ENCODE results near the gene CRYL1.

CRYL1 gene

DNA sequence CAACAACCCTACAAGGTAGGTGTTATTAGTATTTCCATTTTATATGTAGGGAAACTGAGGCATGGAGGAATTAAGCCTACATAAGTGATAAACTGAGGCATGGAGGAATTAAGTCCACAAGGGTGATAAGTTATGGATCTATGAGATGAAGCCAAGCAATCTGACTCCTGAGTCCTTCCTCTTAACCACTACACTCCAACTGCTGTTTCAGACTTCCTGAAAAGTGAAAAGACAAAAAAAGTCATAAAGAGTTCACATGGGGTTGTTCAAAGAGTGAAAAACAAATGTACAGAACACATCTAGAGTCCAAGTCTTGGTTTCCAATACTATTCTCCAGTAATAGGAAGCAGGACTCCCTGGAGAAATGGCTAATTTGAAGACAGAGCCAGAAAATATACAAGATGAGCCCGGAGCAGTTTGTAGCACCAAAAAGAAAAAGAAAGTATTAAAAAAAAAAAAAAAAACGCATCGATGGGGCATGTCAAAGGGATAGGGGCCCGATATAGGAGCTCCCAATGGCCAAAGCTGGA lies 12.1 kb downstream of the CRYL1 start:
- Mint-ChIP-seq H3K4me3 (no peak overlapping the region), H3K4me1 (ENCODE audit: low read depth) (no peaks in the 10 kb centered on the region), H3K27me3 (ENCODE audit: low read depth) (no peaks in the 10 kb centered on the region), H3K36me3 (ENCODE audit: low read depth) (peaks cover 3% of the 10 kb centered on the region), H3K27ac (no peak overlapping the region), H3K9me3 (no peaks in the 10 kb centered on the region)

DNA sequence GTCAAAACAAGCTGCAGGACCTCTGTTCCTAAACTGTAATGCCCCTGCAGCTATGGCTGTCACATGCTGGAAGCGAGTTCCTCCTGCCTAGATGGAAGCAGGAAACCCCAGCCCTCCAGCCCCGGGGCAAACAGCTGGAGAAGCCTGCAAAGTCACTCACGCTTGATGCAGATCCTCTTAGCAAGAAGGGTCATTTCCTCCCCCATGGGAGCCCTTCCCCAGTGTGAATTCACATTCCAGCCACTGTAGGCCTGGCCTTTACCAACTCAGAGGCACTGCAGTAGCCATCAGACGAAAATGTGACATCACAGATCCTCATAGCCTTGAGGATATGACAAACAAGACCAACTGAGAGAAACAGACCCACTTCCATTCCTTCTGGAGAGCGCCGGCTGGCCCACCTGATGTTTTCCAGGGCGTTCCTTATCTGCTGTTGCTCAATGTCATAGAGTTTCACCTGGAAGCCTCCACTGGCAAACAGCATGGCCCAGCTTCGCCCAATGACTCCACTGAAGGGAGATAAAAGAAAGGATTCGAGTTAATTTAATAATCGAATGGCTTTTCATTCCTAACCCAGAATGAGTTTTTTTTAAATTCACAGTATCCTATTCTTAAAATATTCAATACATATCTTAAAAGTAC lies 13.5 kb downstream of the CRYL1 start:
- peaks cover 3% of the 10 kb centered on the region for H3K36me3 Mint-ChIP-seq (ENCODE audit: low read depth)
- no peak overlapping the region for H3K27ac Mint-ChIP-seq
- no peaks in the 10 kb centered on the region for H3K27me3 Mint-ChIP-seq (ENCODE audit: low read depth)
- no peaks in the 10 kb centered on the region for H3K9me3 Mint-ChIP-seq
- no peaks in the 10 kb centered on the region for H3K4me1 Mint-ChIP-seq (ENCODE audit: low read depth)
- no peak overlapping the region for H3K4me3 Mint-ChIP-seq

DNA sequence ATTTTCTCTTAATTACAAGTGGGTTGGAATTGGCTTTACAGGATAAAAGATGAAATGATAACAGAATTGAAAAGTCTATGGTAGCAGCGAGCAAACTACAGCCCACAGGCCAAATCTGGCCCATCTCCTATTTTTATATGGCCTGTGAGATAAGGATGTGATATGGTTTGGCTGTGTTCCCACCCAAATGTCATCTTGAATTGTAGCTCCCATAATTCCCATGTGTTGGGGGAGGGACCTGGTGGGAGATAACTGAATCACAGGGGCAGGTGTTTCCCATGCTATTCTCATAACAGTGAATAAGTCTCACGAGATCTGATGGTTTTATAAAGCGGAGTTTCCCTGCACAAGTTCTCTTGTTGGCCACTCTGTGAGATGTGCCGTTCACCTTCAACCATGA lies 19.0 kb downstream of the CRYL1 start:
- Mint-ChIP-seq H3K27ac (no peak overlapping the region), H3K27me3 (ENCODE audit: low read depth) (no peaks in the 10 kb centered on the region), H3K9me3 (no peaks in the 10 kb centered on the region), H3K4me1 (ENCODE audit: low read depth) (no peaks in the 10 kb centered on the region), H3K4me3 (no peak overlapping the region), H3K36me3 (ENCODE audit: low read depth) (peaks cover under 1% of the 10 kb centered on the region)

- Mint-ChIP-seq H3K27me3 (ENCODE audit: low read depth) (no peaks in the 10 kb centered on the region), H3K4me1 (ENCODE audit: low read depth) (no peaks in the 10 kb centered on the region), H3K36me3 (ENCODE audit: low read depth) (no peaks in the 10 kb centered on the region), H3K27ac (no peak overlapping the region), H3K9me3 (no peaks in the 10 kb centered on the region), H3K4me3 (no peak overlapping the region)
Observed at GRCh38 chr13:20505405-20506366, 20.0 kb downstream of the CRYL1 start.

- H3K4me1 Mint-ChIP-seq (ENCODE audit: low read depth): no peaks in the 10 kb centered on the region
- no peak overlapping the region for H3K27ac Mint-ChIP-seq
- no peaks in the 10 kb centered on the region for H3K27me3 Mint-ChIP-seq (ENCODE audit: low read depth)
- peaks cover 3% of the 10 kb centered on the region for H3K36me3 Mint-ChIP-seq (ENCODE audit: low read depth)
- H3K9me3 Mint-ChIP-seq: peaks cover 4% of the 10 kb centered on the region
- H3K4me3 Mint-ChIP-seq: no peak overlapping the region
Observed at GRCh38 chr13:20503088-20504083, 22.3 kb downstream of the CRYL1 start.

GRCh38 chr13:20501592-20501991 lies 24.1 kb downstream of the CRYL1 start:
- Mint-ChIP-seq H3K27ac (no peak overlapping the region), H3K4me3 (no peak overlapping the region), H3K4me1 (ENCODE audit: low read depth) (no peaks in the 10 kb centered on the region), H3K27me3 (ENCODE audit: low read depth) (no peaks in the 10 kb centered on the region), H3K36me3 (ENCODE audit: low read depth) (peaks cover 3% of the 10 kb centered on the region), H3K9me3 (peaks cover 4% of the 10 kb centered on the region)

GRCh38 chr13:20501120-20501519 lies 24.5 kb downstream of the CRYL1 start:
- Mint-ChIP-seq H3K4me1 (ENCODE audit: low read depth) (no peaks in the 10 kb centered on the region), H3K27ac (no peak overlapping the region), H3K27me3 (ENCODE audit: low read depth) (no peaks in the 10 kb centered on the region), H3K9me3 (peaks cover 4% of the 10 kb centered on the region), H3K36me3 (ENCODE audit: low read depth) (peaks cover 3% of the 10 kb centered on the region), H3K4me3 (no peak overlapping the region)

GRCh38 chr13:20499986-20500385 lies 25.7 kb downstream of the CRYL1 start:
- H3K27me3 Mint-ChIP-seq (ENCODE audit: low read depth): no peaks in the 10 kb centered on the region
- H3K27ac Mint-ChIP-seq: no peak overlapping the region
- H3K36me3 Mint-ChIP-seq (ENCODE audit: low read depth): peaks cover 3% of the 10 kb centered on the region
- peaks cover 4% of the 10 kb centered on the region for H3K9me3 Mint-ChIP-seq
- H3K4me3 Mint-ChIP-seq: no peak overlapping the region
- H3K4me1 Mint-ChIP-seq (ENCODE audit: low read depth): peaks cover 2% of the 10 kb centered on the region

DNA sequence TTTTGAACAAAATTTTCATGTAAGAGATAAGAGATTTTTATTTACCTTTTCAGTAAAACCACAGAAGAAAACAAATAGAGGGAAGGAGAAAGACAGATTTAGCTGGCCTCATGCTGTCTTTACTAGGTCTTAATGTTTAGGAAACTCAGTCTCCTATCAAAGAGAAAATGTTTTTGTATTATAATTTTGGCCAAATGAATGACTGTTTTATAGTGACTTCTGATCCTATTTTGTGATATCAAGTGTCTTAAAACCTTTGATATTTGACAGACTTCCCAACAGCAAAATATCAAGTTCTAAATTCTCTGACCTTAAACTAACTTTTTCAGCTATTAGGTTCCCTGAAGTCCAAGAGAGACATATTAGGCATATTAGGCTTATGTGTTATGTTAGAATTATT lies 27.0 kb downstream of the CRYL1 start:
- Mint-ChIP-seq H3K27me3 (ENCODE audit: low read depth) (no peaks in the 10 kb centered on the region), H3K4me3 (no peak overlapping the region), H3K36me3 (ENCODE audit: low read depth) (peaks cover 3% of the 10 kb centered on the region), H3K27ac (no peak overlapping the region), H3K9me3 (peaks cover 4% of the 10 kb centered on the region), H3K4me1 (ENCODE audit: low read depth) (peaks cover 2% of the 10 kb centered on the region)

DNA sequence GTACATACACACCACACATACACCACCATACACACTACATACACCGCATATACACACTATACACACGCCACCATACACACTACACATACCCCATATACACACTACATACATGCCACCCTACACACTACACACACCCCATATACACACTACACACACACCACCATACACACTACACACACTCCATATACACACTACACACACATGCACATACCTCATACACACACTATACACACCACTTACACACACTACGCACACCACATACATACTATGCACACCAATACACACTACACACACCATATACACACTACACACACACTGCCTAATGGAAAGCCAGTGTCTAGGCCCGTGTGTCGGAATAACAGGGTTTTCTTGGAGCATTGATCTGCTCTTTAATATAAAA lies 27.5 kb downstream of the CRYL1 start:
- Mint-ChIP-seq H3K27me3 (ENCODE audit: low read depth) (no peaks in the 10 kb centered on the region), H3K27ac (no peak overlapping the region), H3K4me3 (no peak overlapping the region), H3K4me1 (ENCODE audit: low read depth) (peaks cover 2% of the 10 kb centered on the region), H3K9me3 (peaks cover 4% of the 10 kb centered on the region), H3K36me3 (ENCODE audit: low read depth) (peaks cover 3% of the 10 kb centered on the region)

GRCh38 chr13:20497006-20497775 lies 28.5 kb downstream of the CRYL1 start:
- H3K27ac Mint-ChIP-seq: no peak overlapping the region
- H3K4me3 Mint-ChIP-seq: no peak overlapping the region
- H3K36me3 Mint-ChIP-seq (ENCODE audit: low read depth): peaks cover 3% of the 10 kb centered on the region
- peaks cover 2% of the 10 kb centered on the region for H3K4me1 Mint-ChIP-seq (ENCODE audit: low read depth)
- no peaks in the 10 kb centered on the region for H3K27me3 Mint-ChIP-seq (ENCODE audit: low read depth)
- peaks cover 4% of the 10 kb centered on the region for H3K9me3 Mint-ChIP-seq

DNA sequence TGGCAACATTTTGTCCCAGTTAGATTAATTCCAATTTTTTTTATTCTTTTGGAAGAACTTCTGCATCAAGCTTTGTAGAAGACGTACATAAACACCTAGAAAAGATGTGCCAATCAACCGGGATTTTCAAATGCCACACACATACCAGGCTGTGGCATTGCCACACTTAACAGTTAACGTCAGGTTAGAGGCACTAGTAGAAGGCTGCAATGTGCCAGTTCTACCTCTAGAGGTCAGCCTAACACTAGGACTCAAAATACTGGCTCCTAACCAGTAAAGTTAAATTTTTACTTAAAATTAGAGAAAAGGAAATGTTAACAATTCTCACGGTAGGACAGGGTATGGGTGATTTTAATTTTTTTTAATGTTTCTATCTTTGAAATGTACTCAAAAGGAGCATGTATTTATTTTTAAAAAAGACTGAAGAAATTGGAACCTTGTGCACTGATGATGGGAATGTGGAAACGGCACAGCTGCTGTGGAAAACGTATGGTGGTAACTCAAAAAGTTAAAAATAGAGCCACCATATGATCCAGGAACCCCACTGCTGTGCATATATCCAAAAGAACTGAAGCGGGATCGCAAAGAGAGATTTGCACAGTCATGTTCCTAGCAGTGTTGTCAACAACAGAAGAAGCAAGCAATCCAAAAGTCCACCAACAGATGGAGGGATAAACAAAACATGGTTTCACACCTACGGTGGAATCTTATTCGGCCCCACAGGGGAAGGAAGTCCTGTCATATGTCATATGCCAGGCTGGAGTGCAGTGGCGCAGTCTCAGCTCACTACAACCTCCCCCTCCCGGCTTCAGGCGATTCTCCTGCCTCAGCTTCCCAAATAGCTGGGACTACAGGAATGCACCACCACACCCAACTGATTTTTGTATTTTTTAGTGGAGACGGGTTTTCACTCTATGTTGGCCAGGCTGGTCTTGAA lies 30.3 kb downstream of the CRYL1 start:
- Mint-ChIP-seq H3K27ac (no peak overlapping the region), H3K9me3 (peaks cover 4% of the 10 kb centered on the region), H3K36me3 (ENCODE audit: low read depth) (peaks cover 3% of the 10 kb centered on the region), H3K4me1 (ENCODE audit: low read depth) (peaks cover 2% of the 10 kb centered on the region), H3K27me3 (ENCODE audit: low read depth) (no peaks in the 10 kb centered on the region), H3K4me3 (no peak overlapping the region)

DNA sequence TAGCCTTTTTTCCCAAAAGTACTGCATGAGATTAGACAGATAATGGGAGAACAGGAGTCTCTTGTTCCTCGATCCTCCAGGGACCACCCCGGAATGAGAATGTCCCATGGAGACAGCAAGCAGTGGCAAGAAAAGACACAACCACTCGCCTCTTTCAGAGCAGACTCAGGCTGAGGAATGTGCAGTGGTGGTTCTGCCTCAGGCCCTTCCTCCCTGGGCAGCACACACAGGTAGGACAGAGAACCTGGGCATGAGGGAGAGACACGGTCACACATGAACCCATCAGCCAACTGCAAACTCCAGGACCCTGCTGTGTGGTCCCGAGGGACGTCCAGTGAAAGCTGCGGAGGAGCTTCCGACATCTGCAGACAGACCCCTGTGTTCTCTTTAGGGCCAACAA lies 31.0 kb downstream of the CRYL1 start:
- Mint-ChIP-seq H3K36me3 (ENCODE audit: low read depth) (peaks cover under 1% of the 10 kb centered on the region), H3K27ac (no peak overlapping the region), H3K4me3 (no peak overlapping the region), H3K4me1 (ENCODE audit: low read depth) (peaks cover 2% of the 10 kb centered on the region), H3K27me3 (ENCODE audit: low read depth) (no peaks in the 10 kb centered on the region), H3K9me3 (peaks cover under 1% of the 10 kb centered on the region)
